ENCODE measurements around the gene FAM174C. TPM values are rescaled to one million over a fixed set of nuclear protein-coding genes. Genes with fewer than 3 reads are reported as not detected.

The FAM174C gene
- polyA plus RNA-seq, 1 of the 3 experiments (the other 2 are of a cell fraction) = 78.0 TPM

- Histone ChIP-seq H3K9me3 (no peaks in the 10 kb centered on the region), H3K9ac (peak overlapping the region; percentile 63), H3K4me1 (ENCODE audit: control insufficient read depth in 1 of 2, insufficient read depth in 2 of 2, low read depth in 1 of 2, low read length in 1 of 2) (peaks cover 43 to 62% of the 10 kb centered on the region in 2 experiments; a peak in 3 of 4 replicates), H3K9me2 (no peaks in the 10 kb centered on the region), H3F3A (replicated peaks; ENCODE audit: insufficient read depth) (peaks cover 23% of the 10 kb centered on the region), H4K20me1 (ENCODE audit: insufficient read depth) (peaks cover 11% of the 10 kb centered on the region), H3K79me2 (ENCODE audit: insufficient read depth) (peaks cover 30% of the 10 kb centered on the region), H3K4me3 (ENCODE audit: low read depth in 2 of 2, low read length in 1 of 2) (peak overlapping the region; percentile 58 to 64), H3K27ac (ENCODE audit: low read depth in 2 of 2, low read length in 1 of 2) (peak overlapping the region; percentile 78 to 87), H3K27me3 (ENCODE audit: insufficient read depth) (no peaks in the 10 kb centered on the region), H3K4me2 (peak overlapping the region; percentile 91), H2AFZ (ENCODE audit: low read depth) (no peak overlapping the region), H3K36me3 (replicated peaks in 1 of 2; ENCODE audit: control insufficient read depth in 1 of 2, insufficient read depth in 2 of 2, low read length in 1 of 2) (peaks cover under 1 to 7% of the 10 kb centered on the region in 2 experiments)
- 20% methylated on average over 6 of the region's 28 CpGs for WGBS (ENCODE audit: low lambda C conversion rate)
- ChIA-PET POLR2A (interaction anchor here (1.3 to 2.1 kb wide), 8 partner anchors 10 to 178 kb away, joined by 3 to 32 read pairs (median 8); partner anchors contain the start of genes ATP5F1D and FAM174C), CTCF (interaction anchor here (1.2 to 18.6 kb wide), 9 partner anchors 11 to 344 kb away, joined by 3 to 594 read pairs (median 7); partner anchors contain the start of genes ATP5F1D and MIDN)
- no peak for DNase-seq
- TF ChIP-seq JUND (IDR thresholded peaks at IDR 0.05) = no peak
- TF ChIP-seq, protein P1, sequence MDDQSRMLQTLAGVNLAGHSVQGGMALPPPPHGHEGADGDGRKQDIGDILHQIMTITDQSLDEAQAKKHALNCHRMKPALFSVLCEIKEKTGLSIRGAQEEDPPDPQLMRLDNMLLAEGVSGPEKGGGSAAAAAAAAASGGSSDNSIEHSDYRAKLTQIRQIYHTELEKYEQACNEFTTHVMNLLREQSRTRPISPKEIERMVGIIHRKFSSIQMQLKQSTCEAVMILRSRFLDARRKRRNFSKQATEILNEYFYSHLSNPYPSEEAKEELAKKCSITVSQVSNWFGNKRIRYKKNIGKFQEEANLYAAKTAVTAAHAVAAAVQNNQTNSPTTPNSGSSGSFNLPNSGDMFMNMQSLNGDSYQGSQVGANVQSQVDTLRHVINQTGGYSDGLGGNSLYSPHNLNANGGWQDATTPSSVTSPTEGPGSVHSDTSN (IDR thresholded peaks at IDR 0.05) = peak; percentile 5; the same call in 1 of the 2 replicates
These were observed 9.7 kb upstream of the FAM174C start for GRCh38 chr19:1265615-1266128.

- peaks cover 30% of the 10 kb centered on the region for H3F3A ChIP-seq (replicated peaks; ENCODE audit: insufficient read depth)
- peaks cover 47 to 67% of the 10 kb centered on the region in 2 experiments; a peak in 3 of 4 replicates for H3K4me1 ChIP-seq (ENCODE audit: control insufficient read depth in 1 of 2, insufficient read depth in 2 of 2, low read depth in 1 of 2, low read length in 1 of 2)
- no peaks in the 10 kb centered on the region for H3K9me3 ChIP-seq
- H3K4me2 ChIP-seq = peak overlapping the region; percentile 91
- H2AFZ ChIP-seq (ENCODE audit: low read depth) = no peak overlapping the region
- H3K4me3 ChIP-seq (ENCODE audit: low read depth in 2 of 2, low read length in 1 of 2) = peak overlapping the region; percentile 58 to 64
- 25% methylated on average over 15 of the region's 84 CpGs for WGBS (ENCODE audit: low lambda C conversion rate)
- DNase-seq = peak; percentile 93
- H3K27ac ChIP-seq (ENCODE audit: low read depth in 2 of 2, low read length in 1 of 2) = peak overlapping the region; percentile 78 to 87
- ChIA-PET POLR2A (interaction anchor here (0.7 to 2.1 kb wide), 10 partner anchors 9 to 179 kb away, joined by 3 to 32 read pairs (median 6); partner anchors contain the start of genes ATP5F1D and FAM174C), CTCF (interaction anchor here (0.6 to 18.6 kb wide), 35 partner anchors 11 to 345 kb away, joined by 3 to 594 read pairs (median 5); partner anchors contain the start of genes ABCA7, ATP5F1D, EFNA2 and MIDN)
- no peaks in the 10 kb centered on the region for H3K9me2 ChIP-seq
- H4K20me1 ChIP-seq (ENCODE audit: insufficient read depth) = peaks cover 18% of the 10 kb centered on the region
- H3K79me2 ChIP-seq (ENCODE audit: insufficient read depth) = peaks cover 34% of the 10 kb centered on the region
- H3K36me3 ChIP-seq (replicated peaks in 1 of 2; ENCODE audit: control insufficient read depth in 1 of 2, insufficient read depth in 2 of 2, low read length in 1 of 2) = peaks cover 7 to 14% of the 10 kb centered on the region in 2 experiments
- H3K27me3 ChIP-seq (ENCODE audit: insufficient read depth) = no peaks in the 10 kb centered on the region
- peak overlapping the region; percentile 63 for H3K9ac ChIP-seq
- TF ChIP-seq SMC3 (IDR thresholded peaks at IDR 0.05; ENCODE audit: low read depth, low read length) (no peak), FOSL2 (IDR thresholded peaks at IDR 0.05; ENCODE audit: borderline replicate concordance, low read depth) (no peak), TCF12 (IDR thresholded peaks at IDR 0.05) (peak; percentile 54), ELF1 (IDR thresholded peaks at IDR 0.05) (no peak), NFIC (IDR thresholded peaks at IDR 0.05; ENCODE audit: borderline replicate concordance) (peak; percentile 41; the same call in 1 of the 2 replicates), USF1 (IDR thresholded peaks at IDR 0.05; ENCODE audit: borderline replicate concordance, low read depth) (no peak), RCOR1 (IDR thresholded peaks at IDR 0.05; ENCODE audit: low read length) (0 out of 2 replicates have a peak, but pooled peaks have one; percentile 48), MAX (IDR thresholded peaks at IDR 0.05; ENCODE audit: low read depth) (peak; percentile 21), MXI1 (IDR thresholded peaks at IDR 0.05; ENCODE audit: low read depth, low read length) (peak; percentile 31; the same call in 1 of the 2 replicates)
These were observed 9.0 kb upstream of the FAM174C start for GRCh38 chr19:1266129-1266915.

All from SK-N-SH (cell line).